GM06990 (cell line): ENCODE data around the gene FAM107A.

Experiments used
- DNase-seq: peaks from one replicate; pipeline ENCODE4 v3.0.0-alpha.2; 2011; ENCODE audit not compliant: insufficient read length; ENCODE audit errors: extremely low read depth
- H3K27me3 ChIP-seq: replicated peaks from 2 replicates; pipeline ENCODE4 v1.6.0; 2011; ENCODE audit warnings: low read length; ENCODE audit not compliant: control insufficient read depth, insufficient read depth
- H3K36me3 ChIP-seq: 2 replicates; pipeline ENCODE4 v1.5.1; 2011; ENCODE audit warnings: low read length; ENCODE audit not compliant: control insufficient read depth, insufficient read depth
- H3K4me3 ChIP-seq: replicated peaks from 2 replicates; pipeline ENCODE4 v1.5.1; 2011; ENCODE audit warnings: low read depth, mild to moderate bottlenecking, control low read depth, low read length
- TF ChIP-seq, protein P1 (sequence below): IDR thresholded peaks from 2 replicates; pipeline ENCODE4 v1.5.1; 2011; ENCODE audit warnings: low read length, control low read depth, mild to moderate bottlenecking, inconsistent platforms; ENCODE audit not compliant: insufficient read depth, poor library complexity, severe bottlenecking

Gene FAM107A

DNA sequence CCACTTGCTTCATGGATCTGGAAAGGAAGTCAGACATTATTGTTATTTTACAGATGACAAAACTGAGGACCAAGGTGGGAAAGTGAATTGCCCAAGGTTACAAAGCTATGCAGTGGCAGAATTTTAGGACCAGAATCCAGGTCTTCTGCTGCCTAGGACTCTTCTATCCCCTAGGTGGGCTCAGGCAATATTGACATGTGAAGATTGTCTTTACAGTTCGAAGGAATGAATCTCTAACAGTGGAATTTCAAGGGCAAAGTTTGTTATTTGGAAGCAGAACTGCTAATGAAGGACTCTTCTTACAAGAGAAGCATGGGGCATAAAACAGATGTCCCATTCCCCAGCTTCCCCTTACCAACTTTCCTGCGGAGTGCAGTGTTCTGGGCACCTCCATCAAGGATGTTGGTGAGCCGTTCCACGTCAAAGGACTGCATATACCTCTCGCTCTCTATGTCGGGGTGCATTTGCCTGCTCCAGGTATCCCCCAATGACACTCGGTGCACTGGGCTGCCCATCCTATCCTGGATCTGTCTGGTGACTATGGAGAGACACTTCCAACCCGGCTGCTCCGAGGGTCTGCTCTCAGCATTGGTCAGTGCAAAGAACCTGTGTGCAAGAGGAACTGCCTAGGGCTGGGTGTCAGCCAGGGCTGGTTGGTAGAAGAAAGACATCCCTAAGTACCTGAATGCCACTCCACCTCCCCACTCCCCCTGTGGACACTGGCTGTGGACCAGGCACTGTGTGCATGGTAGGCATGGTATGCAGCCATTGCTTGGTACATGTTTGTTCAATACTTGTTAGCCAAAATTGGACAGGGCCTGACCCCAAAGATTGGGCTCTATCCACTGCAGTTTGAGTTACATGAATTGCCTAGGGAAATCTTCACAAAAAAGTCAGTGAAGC is 42.3 kb downstream of the FAM107A start:
- no peak overlapping the region for H3K4me3 ChIP-seq
- no peaks in the 10 kb centered on the region; the same call in 1 of the 2 replicates for H3K27me3 ChIP-seq
- no peak for DNase-seq
- TF ChIP-seq, protein P1, sequence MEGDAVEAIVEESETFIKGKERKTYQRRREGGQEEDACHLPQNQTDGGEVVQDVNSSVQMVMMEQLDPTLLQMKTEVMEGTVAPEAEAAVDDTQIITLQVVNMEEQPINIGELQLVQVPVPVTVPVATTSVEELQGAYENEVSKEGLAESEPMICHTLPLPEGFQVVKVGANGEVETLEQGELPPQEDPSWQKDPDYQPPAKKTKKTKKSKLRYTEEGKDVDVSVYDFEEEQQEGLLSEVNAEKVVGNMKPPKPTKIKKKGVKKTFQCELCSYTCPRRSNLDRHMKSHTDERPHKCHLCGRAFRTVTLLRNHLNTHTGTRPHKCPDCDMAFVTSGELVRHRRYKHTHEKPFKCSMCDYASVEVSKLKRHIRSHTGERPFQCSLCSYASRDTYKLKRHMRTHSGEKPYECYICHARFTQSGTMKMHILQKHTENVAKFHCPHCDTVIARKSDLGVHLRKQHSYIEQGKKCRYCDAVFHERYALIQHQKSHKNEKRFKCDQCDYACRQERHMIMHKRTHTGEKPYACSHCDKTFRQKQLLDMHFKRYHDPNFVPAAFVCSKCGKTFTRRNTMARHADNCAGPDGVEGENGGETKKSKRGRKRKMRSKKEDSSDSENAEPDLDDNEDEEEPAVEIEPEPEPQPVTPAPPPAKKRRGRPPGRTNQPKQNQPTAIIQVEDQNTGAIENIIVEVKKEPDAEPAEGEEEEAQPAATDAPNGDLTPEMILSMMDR, result no peak
- no peaks in the 10 kb centered on the region for H3K36me3 ChIP-seq

DNA sequence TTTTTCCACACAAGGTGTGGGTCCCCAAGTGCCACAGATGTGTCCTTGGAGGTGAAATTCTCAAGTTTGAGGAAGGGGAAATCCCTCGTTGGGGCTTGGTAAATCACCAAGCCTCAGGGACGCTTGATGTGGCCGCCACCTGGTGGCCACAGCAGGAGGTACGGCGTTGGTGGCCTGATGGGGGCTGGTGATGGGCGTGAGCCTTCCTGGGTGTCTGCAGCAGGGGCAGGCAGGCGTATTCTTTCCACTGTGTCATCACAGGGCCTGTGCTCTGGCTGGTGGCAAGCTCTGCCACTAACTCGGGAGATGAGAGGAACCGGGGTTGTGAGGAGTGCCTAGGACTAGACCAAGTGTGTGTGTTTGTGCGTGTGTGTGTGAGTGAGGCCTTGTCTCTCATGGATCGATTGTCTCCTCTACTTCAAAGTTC is 44.4 kb downstream of the FAM107A start:
- Histone ChIP-seq H3K36me3 (no peaks in the 10 kb centered on the region), H3K27me3 (no peaks in the 10 kb centered on the region; the same call in 1 of the 2 replicates), H3K4me3 (no peak overlapping the region)
- DNase-seq, result peak; percentile 78
- TF ChIP-seq, protein P1, result peak; percentile 88

DNA sequence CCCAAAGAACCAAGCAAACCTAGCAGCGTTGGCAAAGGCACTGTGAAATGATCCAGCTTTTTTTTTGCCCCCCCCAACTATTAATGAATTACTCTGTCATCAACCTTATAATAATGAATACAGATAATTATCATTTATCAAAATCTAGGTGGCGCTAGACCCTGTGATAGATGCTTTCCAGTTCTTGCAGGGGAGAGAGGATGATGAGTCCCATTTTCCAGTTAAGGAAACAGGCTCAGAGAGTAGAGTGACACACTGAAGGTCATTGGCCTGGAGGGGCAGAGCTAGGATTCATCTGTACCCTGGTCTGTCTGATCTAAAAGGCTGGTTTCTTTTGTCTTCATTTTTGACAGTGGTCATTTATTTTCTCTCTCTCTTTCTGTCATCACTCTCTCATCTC is 45.2 kb downstream of the FAM107A start:
- no peak for DNase-seq

DNA sequence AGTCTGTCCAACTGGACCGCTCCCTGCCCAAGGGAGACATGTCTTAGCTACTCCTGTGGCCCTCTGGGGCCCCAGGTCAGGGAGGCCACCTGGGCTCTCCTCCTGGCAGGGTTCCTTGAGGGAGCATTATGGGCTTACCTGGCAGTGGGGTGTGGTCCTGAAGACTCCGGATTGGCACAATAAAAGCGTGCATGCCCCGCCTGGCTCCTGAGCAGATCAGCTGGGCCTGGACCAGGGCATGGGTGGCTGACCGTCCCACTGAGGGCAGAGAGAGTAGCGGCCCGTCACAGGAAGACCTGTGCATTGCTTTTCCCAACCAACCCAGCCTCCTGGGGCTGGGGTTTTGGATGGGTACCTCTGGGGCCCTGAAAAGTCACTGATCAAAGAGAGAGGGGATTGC is 45.6 kb downstream of the FAM107A start:
- no peaks in the 10 kb centered on the region for H3K36me3 ChIP-seq
- TF ChIP-seq, protein P1, result peak; percentile 6

More for the DNA sequence above, 45.2 kb downstream of the FAM107A start:
- Histone ChIP-seq H3K36me3 (no peaks in the 10 kb centered on the region), H3K27me3 (no peaks in the 10 kb centered on the region; the same call in 1 of the 2 replicates), H3K4me3 (no peak overlapping the region)
- TF ChIP-seq, protein P1, result no peak

DNA sequence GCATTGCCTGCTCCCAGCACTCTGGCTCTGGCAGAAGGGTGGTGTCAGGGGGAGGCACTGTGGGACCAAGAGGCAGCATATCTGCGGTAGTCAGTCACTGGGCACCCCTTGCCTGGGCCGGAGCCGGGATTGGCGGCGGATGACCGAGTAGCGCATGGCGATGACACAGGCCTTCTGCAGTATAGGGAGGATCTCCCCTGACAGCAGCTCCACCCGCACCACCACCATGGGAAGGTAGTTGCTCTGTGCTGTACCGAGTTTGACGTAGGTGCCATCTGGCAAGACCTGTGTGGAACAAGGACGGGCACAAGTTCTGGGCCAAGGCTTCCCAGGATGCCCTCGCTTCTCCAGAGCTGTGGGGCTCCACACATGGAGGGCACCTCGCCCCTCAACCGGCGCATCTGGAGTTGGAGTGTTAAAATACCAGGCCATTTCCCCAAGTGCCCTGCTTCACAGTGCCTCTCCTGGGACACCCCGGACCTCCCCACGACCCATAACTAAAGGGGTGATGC is 46.8 kb downstream of the FAM107A start:
- Histone ChIP-seq H3K27me3 (no peaks in the 10 kb centered on the region; the same call in 1 of the 2 replicates), H3K4me3 (no peak overlapping the region), H3K36me3 (no peaks in the 10 kb centered on the region)
- TF ChIP-seq, protein P1, result no peak
- DNase-seq, result no peak

More for the DNA sequence above, 45.6 kb downstream of the FAM107A start:
- no peak for DNase-seq
- Histone ChIP-seq H3K27me3 (no peaks in the 10 kb centered on the region; the same call in 1 of the 2 replicates), H3K4me3 (no peak overlapping the region)
